Breast epithelium (tissue), 4 donors: Measurements from ENCODE around the gene RHOT2. TPM values are rescaled to one million over a fixed set of nuclear protein-coding genes. Genes with fewer than 3 reads are reported as not detected.

ENCODE experiments used
- DNase-seq, 2 donors: peaks; one replicate each; pipeline ENCODE4 v3.0.0-alpha.2; 2019; ENCODE audit warnings: low spot score in 2 of 2
- H3K27ac ChIP-seq, 2 donors: fragments of 200-600 bp; sonication (generic) in 1 of 2; one replicate each; pipeline ENCODE4 v1.5.1; 2016 to 2019; ENCODE audit warnings: mild to moderate bottlenecking in 1 of 2
- H3K27me3 ChIP-seq, 2 donors: fragments of 200-600 bp; sonication (generic) in 1 of 2; one replicate each; pipeline versions ENCODE4 v1.5.1 to v1.6.0; 2017 to 2019; ENCODE audit warnings: control low read depth in 1 of 2, mild to moderate bottlenecking in 1 of 2
- H3K36me3 ChIP-seq: fragments of 200-600 bp; one replicate; pipeline ENCODE4 v1.5.1; 2019
- H3K4me1 ChIP-seq, 2 donors: fragments of 200-600 bp; sonication (generic); one replicate each; pipeline ENCODE4 v1.5.1; 2016 to 2019; ENCODE audit warnings: control low read depth in 1 of 2
- H3K4me3 ChIP-seq, 3 donors: fragments of 200-600 bp; sonication (generic); 1 replicate in 2 of 3; 2 replicates in 1 of 3; pipeline ENCODE4 v1.5.1; 2016 to 2019; ENCODE audit warnings: mild to moderate bottlenecking in 3 of 3, moderate library complexity in 2 of 3
- H3K9me3 ChIP-seq, 2 donors: fragments of 200-600 bp; sonication (generic) in 1 of 2; one replicate each; pipeline ENCODE4 v1.5.1; 2016 to 2019; ENCODE audit warnings: control low read depth in 1 of 2
- CTCF ChIP-seq, 3 donors: fragments of 450-650 bp; IDR thresholded peaks; one replicate each; pipeline ENCODE4 v1.5.1; 2016 to 2017; ENCODE audit warnings: antibody characterized with exemption in 3 of 3, mild to moderate bottlenecking in 3 of 3, moderate library complexity in 3 of 3
- POLR2A ChIP-seq: fragments of 450-650 bp; IDR thresholded peaks from one replicate; pipeline ENCODE4 v1.6.1; 2016; ENCODE audit warnings: antibody characterized with exemption, mild to moderate bottlenecking, moderate library complexity
- POLR2AphosphoS5 ChIP-seq, 3 donors: sonication (generic); formaldehyde crosslinking; IDR thresholded peaks; one replicate each; pipeline ENCODE4 v1.6.1; 2017; ENCODE audit warnings: antibody characterized with exemption in 3 of 3
- intact Hi-C: fragments of 100-400 bp; cut with DNase I; formaldehyde crosslinking; loops from one replicate; pipeline ENCODE4 v1.15.1; 2023; ENCODE audit warnings: low total_unique reads
- total RNA-seq, 3 donors: library from RNA; depleted of rRNA; stranded (reverse); fragments of >200 nt; gene quantifications; one replicate each; pipeline ENCODE4 v1.1.0, GENCODE V29; 2016

RHOT2 gene
- total RNA-seq, 3 donors from 2014 or later, result 39.4 to 90.8 (median 66.9) TPM

GRCh38 chr16:648781-649589 is 18.9 kb upstream of the RHOT2 start, which contains the start of gene WDR90:
WDR90 (plus strand) TSS chr16:649365; CDS start chr16:649417, 52 bp downstream.
- peak within 1 kb of the TSS; percentile 68 to 85 (median 80) for H3K4me3 ChIP-seq
- intact Hi-C loops, result no loop called here
- no peaks in the 10 kb centered on the region for H3K36me3 ChIP-seq
- H3K4me1 ChIP-seq, result peaks cover 12 to 32% of the 10 kb centered on the region in 2 donors
- no peaks in the 10 kb centered on the region for H3K27me3 ChIP-seq
- TF ChIP-seq POLR2AphosphoS5 (IDR thresholded peaks at IDR 0.05), result peak; percentile 83 to 88 (median 86)
- no peak for TF ChIP-seq CTCF (IDR thresholded peaks at IDR 0.05)
- TF ChIP-seq POLR2A, result peak; percentile 34
- H3K9me3 ChIP-seq, result no peaks in the 10 kb centered on the region
- peak within 1 kb of the TSS; percentile 89 to 94 for H3K27ac ChIP-seq
- peak; percentile 85 to 91 for DNase-seq

GRCh38 chr16:649631-650030 is 18.3 kb upstream of the RHOT2 start:
- Histone ChIP-seq H3K9me3 (no peaks in the 10 kb centered on the region), H3K36me3 (no peaks in the 10 kb centered on the region), H3K4me3 (peak overlapping the region; percentile 68 to 85 (median 80)), H3K27ac (peak overlapping the region; percentile 89 to 94), H3K27me3 (no peaks in the 10 kb centered on the region), H3K4me1 (peaks cover 12 to 32% of the 10 kb centered on the region in 2 donors)
- intact Hi-C loops, result no loop called here
- TF ChIP-seq POLR2A, result no peak
- TF ChIP-seq CTCF (IDR thresholded peaks at IDR 0.05), result no peak
- no peak for TF ChIP-seq POLR2AphosphoS5 (IDR thresholded peaks at IDR 0.05)
- no peak for DNase-seq

DNA sequence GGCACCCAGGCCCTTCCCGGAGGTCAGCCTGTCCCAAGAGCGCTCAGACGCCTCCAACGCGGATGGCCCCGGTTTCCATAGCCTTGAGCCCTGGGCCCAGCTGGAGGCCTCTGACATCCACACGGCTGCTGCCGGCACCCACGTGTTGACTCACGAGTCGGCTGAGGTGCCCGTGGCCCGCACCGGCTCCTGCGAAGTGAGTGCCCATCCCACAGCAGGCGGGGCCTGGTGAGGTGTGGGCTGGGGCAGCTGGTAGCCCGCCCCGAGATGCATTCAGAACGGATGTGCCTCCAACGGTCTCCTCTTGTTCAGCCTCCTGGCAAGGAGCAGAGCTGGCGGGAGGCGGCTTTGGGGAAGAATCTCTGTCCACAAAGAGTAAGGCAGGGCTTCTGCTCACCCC is 16.1 kb upstream of the RHOT2 start:
- Histone ChIP-seq H3K9me3 (no peaks in the 10 kb centered on the region), H3K4me1 (peaks cover 12 to 26% of the 10 kb centered on the region in 2 donors), H3K4me3 (no peak overlapping the region), H3K27me3 (no peaks in the 10 kb centered on the region), H3K36me3 (no peaks in the 10 kb centered on the region), H3K27ac (no peak overlapping the region)
- no peak for DNase-seq
- no peak for TF ChIP-seq POLR2A
- TF ChIP-seq POLR2AphosphoS5 (IDR thresholded peaks at IDR 0.05), result no peak
- TF ChIP-seq CTCF (IDR thresholded peaks at IDR 0.05), result no peak
- intact Hi-C loops, result no loop called here

DNA sequence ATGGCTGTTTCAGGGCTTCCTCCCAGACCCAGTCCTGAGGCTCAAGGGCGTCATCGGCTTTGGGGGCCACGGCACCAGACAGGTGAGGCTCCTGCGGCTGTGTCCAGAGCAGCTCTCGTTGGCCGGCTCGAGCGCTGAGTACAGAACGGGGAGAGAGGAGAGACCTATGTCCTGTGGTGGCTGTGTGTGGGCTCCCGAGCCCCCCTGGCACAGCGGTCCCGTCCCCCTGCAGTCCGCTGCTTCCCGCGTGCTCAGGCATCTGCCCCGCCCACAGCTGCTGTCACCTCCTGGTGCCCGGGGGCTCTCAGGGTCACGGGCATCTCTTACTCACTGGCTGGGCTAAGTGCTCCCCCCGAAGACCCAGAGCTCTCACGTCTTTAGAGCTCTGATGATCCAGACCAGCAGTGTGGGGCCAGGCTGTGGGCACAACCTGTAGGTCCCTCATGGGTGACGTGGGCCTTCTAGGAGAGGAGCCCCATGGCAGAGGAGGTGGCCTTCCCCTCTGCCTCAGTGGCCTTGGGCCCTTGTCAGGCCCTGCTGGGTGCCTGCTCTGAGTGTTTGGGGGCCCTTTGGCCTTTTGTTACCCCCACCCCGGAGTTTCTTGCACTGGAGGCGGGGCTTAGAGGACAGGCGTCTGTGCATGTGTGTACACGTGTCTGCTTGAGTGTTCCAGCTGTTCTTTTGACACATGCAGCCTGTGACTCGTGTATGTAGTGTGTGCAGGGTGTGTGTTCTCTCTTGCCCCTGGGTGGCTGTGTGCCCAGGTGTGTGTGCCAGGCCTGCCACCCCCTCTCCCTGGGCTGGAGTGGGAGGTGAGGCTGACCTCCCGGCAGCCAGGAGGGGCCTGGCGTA is 15.3 kb upstream of the RHOT2 start:
- H3K4me3 ChIP-seq, result no peak overlapping the region
- intact Hi-C loops, result no loop called here
- no peaks in the 10 kb centered on the region for H3K36me3 ChIP-seq
- no peak overlapping the region for H3K27ac ChIP-seq
- TF ChIP-seq CTCF (IDR thresholded peaks at IDR 0.05), result no peak
- no peak for TF ChIP-seq POLR2AphosphoS5 (IDR thresholded peaks at IDR 0.05)
- no peak for TF ChIP-seq POLR2A
- DNase-seq, result no peak
- H3K4me1 ChIP-seq, result peaks cover 12 to 18% of the 10 kb centered on the region in 2 donors
- H3K27me3 ChIP-seq, result no peaks in the 10 kb centered on the region
- no peaks in the 10 kb centered on the region for H3K9me3 ChIP-seq
